K562 (cell line): Measurements from ENCODE around the gene FERMT3. TPM values are rescaled to one million over a fixed set of nuclear protein-coding genes. Genes with fewer than 3 reads are reported as not detected.

Experiments used
- ATAC-seq: fragments of 200-7000 bp; cut with Tn5 transposase; 3 replicates; pipeline ENCODE4 v1.9.1; 2020; ENCODE audit warnings: moderate library complexity
- BruUV-seq: library from RNA; stranded (reverse); fragments of 400-500 nt; replicated peaks from 2 replicates; lab custom pipeline; 2021; lab: Mats Ljungman, UMichigan
- CTCF ChIA-PET: fragments of 300-600 bp; formaldehyde crosslinking; extraction: SDS; loops from one replicate; lab custom pipeline; 2021; ENCODE audit warnings: low intra/inter-chr PET ratio; lab: Yijun Ruan, JAX
- POLR2A ChIA-PET: fragments of 300-600, 350-650 bp; sonication (Branson Sonifier 250); formaldehyde crosslinking; extraction: SDS; loops from one replicate; lab custom pipeline; 2021; ENCODE audit warnings: antibody characterized with exemption, inconsistent platforms; lab: Yijun Ruan, JAX
- DNase-seq, 4 experiments: peaks; one replicate each; pipeline versions ENCODE4 v3.0.0 to v3.0.0-alpha.2; 2011 to 2018; ENCODE audit warnings: low spot score in 3 of 4, mixed read lengths in 3 of 4; ENCODE audit errors: extremely low read depth in 1 of 4
- FAIRE-seq: peaks from 2 replicates; lab custom pipeline; 2011; peaks lifted over from hg19 to GRCh38; lab: Jason Lieb, UNC
- H2AFZ ChIP-seq: 2 replicates; pipeline ENCODE4 v1.6.0; 2011; ENCODE audit warnings: low read depth, low read length, control low read depth, inconsistent platforms
- H3K27ac ChIP-seq: fragments of 200-600 bp; 3 replicates; pipeline ENCODE4 v1.8.0; 2011; ENCODE audit warnings: low read depth, mild to moderate bottlenecking, control low read depth, inconsistent platforms, low read length, moderate library complexity, mixed read lengths; ENCODE audit errors: extremely low read depth
- H3K27me3 ChIP-seq, 2 experiments: fragments of 300-600 bp in 1 of 2; 2 replicates in 1 of 2; 3 replicates in 1 of 2; pipeline versions ENCODE4 v1.6.0 to v1.8.0; 2011; ENCODE audit warnings: inconsistent platforms in 2 of 2, low read length in 2 of 2, mild to moderate bottlenecking in 1 of 2, mixed read lengths in 1 of 2, moderate library complexity in 1 of 2; ENCODE audit not compliant: control insufficient read depth in 2 of 2, insufficient read depth in 2 of 2
- H3K36me3 ChIP-seq: fragments of 300-600 bp; 3 replicates; pipeline ENCODE4 v1.8.0; 2011; ENCODE audit warnings: mild to moderate bottlenecking, low read length, inconsistent platforms; ENCODE audit not compliant: control insufficient read depth, insufficient read depth
- H3K4me1 ChIP-seq, 2 experiments: fragments of 200-600 bp in 1 of 2; replicated peaks in 1 of 2; 2 replicates in 1 of 2; 3 replicates in 1 of 2; pipeline versions ENCODE4 v1.5.1 to v1.8.0; 2011; ENCODE audit warnings: inconsistent platforms in 2 of 2, low read length in 2 of 2, mild to moderate bottlenecking in 1 of 2, mixed read lengths in 1 of 2, moderate library complexity in 1 of 2; ENCODE audit not compliant: control insufficient read depth in 2 of 2, insufficient read depth in 2 of 2
- H3K4me2 ChIP-seq: 2 replicates; pipeline ENCODE4 v1.6.1; 2011; ENCODE audit warnings: low read length, control low read depth, inconsistent platforms, mixed read lengths; ENCODE audit not compliant: insufficient read depth
- H3K4me3 ChIP-seq: fragments of 200-600 bp; sonication (generic), shearing (Covaris generic); 2 replicates; pipeline ENCODE4 v1.5.1; 2016; ENCODE audit warnings: control low read depth, inconsistent platforms
- H3K79me2 ChIP-seq: fragments of 200-600 bp; 3 replicates; pipeline ENCODE4 v1.8.0; 2011; ENCODE audit warnings: low read length, inconsistent platforms; ENCODE audit not compliant: control insufficient read depth, insufficient read depth
- H3K9ac ChIP-seq, 2 experiments: 2 replicates each; pipeline versions ENCODE4 v1.6.0 to v1.6.1; 2011; ENCODE audit warnings: low read depth in 2 of 2, low read length in 2 of 2, control low read depth in 1 of 2, inconsistent platforms in 1 of 2, mild to moderate bottlenecking in 1 of 2, mixed read lengths in 1 of 2; ENCODE audit not compliant: insufficient read depth in 1 of 2
- H3K9me1 ChIP-seq: one replicate; pipeline ENCODE4 v1.6.0; 2011; ENCODE audit warnings: inconsistent platforms, mild to moderate bottlenecking, low read length, moderate library complexity; ENCODE audit not compliant: control insufficient read depth, insufficient read depth
- H3K9me3 ChIP-seq: replicated peaks from 2 replicates; pipeline ENCODE4 v1.5.1; 2011; ENCODE audit warnings: low read depth, low read length, inconsistent platforms; ENCODE audit not compliant: control insufficient read depth, insufficient read depth
- H4K20me1 ChIP-seq: replicated peaks from 2 replicates; pipeline ENCODE4 v1.6.1; 2011; ENCODE audit warnings: low read length, inconsistent platforms, mixed read lengths; ENCODE audit not compliant: control insufficient read depth, insufficient read depth
- ATF6 ChIP-seq: sonication (generic); formaldehyde crosslinking; IDR thresholded peaks from 2 replicates; pipeline ENCODE4 v1.4.0; 2020; ENCODE audit warnings: mild to moderate bottlenecking, missing genetic modification reagents
- CCAR2 ChIP-seq: fragments of 200-400 bp; formaldehyde crosslinking; IDR thresholded peaks from 2 replicates; pipeline ENCODE4 v1.6.1; 2017; ENCODE audit warnings: mild to moderate bottlenecking, low read depth, low read length
- HMGN3 ChIP-seq: IDR thresholded peaks from 2 replicates; pipeline ENCODE4 v1.6.1; 2011; ENCODE audit warnings: borderline replicate concordance, low read depth, mild to moderate bottlenecking, mixed read lengths, low read length; ENCODE audit not compliant: insufficient read length; ENCODE audit errors: extremely low read depth
- HOXB6 ChIP-seq: fragments of 250-450 bp; sonication (Bioruptor Pico); IDR thresholded peaks from 2 replicates; pipeline ENCODE4 v1.5.1; 2022; ENCODE audit warnings: mild to moderate bottlenecking, borderline replicate concordance
- SMC3 ChIP-seq: conservative IDR thresholded peaks from 2 replicates; pipeline ENCODE4 v1.6.1; 2011; ENCODE audit warnings: low read depth, low read length, improper control_type of control experiment; ENCODE audit not compliant: insufficient read depth
- STAT5A ChIP-seq: IDR thresholded peaks from 2 replicates; pipeline ENCODE4 v1.6.1; 2012; ENCODE audit warnings: low read length, inconsistent platforms, borderline replicate concordance
- TBL1XR1 ChIP-seq, 2 experiments: IDR thresholded peaks; 2 replicates each; pipeline ENCODE4 v1.6.1; 2012; ENCODE audit warnings: improper control_type of control experiment in 2 of 2, low read length in 2 of 2, mild to moderate bottlenecking in 1 of 2
- TBP ChIP-seq: optimal IDR thresholded peaks from 2 replicates; pipeline ENCODE3; 2011; ENCODE audit warnings: low read depth, low read length, improper control_type of control experiment
- ZNF431 ChIP-seq: sonication (generic); formaldehyde crosslinking; IDR thresholded peaks from 2 replicates; pipeline ENCODE4 v1.8.0; 2022; ENCODE audit warnings: mild to moderate bottlenecking, missing genetic modification reagents
- ZNF584 ChIP-seq: fragments of 200-800 bp; sonication (Bioruptor generic); IDR thresholded peaks from 2 replicates; pipeline ENCODE4 v1.6.1; 2016; ENCODE audit warnings: low read depth, mild to moderate bottlenecking, missing genetic modification characterization, missing compliant biosample characterization
- WGBS: fragments of 100-300 bp; shearing (Covaris generic); methylation state at CpG from one replicate; pipeline ENCODE4 v1.1.6; 2016; ENCODE audit warnings: low coverage, mixed read lengths; ENCODE audit not compliant: insufficient coverage; ENCODE audit errors: missing lambda C conversion rate; 5-methylcytosine and 5-hydroxymethylcytosine counted together
- in situ Hi-C: fragments of 300-500 bp; cut with MboI; formaldehyde crosslinking; loops from 4 replicates; pipeline ENCODE4 v1.15.0; 2018; ENCODE audit warnings: inconsistent platforms, mixed read lengths
- intact Hi-C: fragments of 100-400 bp; cut with micrococcal nuclease; formaldehyde crosslinking; loops from 2 replicates; pipeline ENCODE4 v1.14.2; 2022
- polyA plus RNA-seq, 8 experiments: library from polyadenylated mRNA; depleted of rRNA in 4 of 8; stranded (reverse) in 5 of 8; unstranded in 3 of 8; fragments of >200 nt; fragmentation: Nextera tagmentation in 2 of 8; fragmentation: Illumina TruSeq in 1 of 8; extraction: Ambion mirVana in 2 of 8; extraction: Trizol in 1 of 8; gene quantifications; 2 replicates each; pipeline versions ENCODE4 v1.2.1 to v1.2.3, GENCODE V29; 2011 to 2014; ENCODE audit warnings: inconsistent platforms in 1 of 8, missing spikeins in 1 of 8
- total RNA-seq, 7 experiments: library from RNA; depleted of rRNA in 6 of 7; stranded (reverse); fragments of >200 nt in 6 of 7; fragmentation: Illumina TruSeq in 2 of 7; extraction: Trizol in 2 of 7; gene quantifications; 2 replicates each; pipeline versions ENCODE4 v1.2.1 to v1.2.3, GENCODE V29; 2011 to 2021; ENCODE audit warnings: low replicate concordance in 1 of 7
- TF ChIP-seq, protein P1 (sequence below): fragments of 250-450 bp; sonication (Bioruptor Pico); IDR thresholded peaks from 2 replicates; pipeline ENCODE4 v1.5.0; 2021
- TF ChIP-seq, protein P2 (sequence below), 2 experiments: IDR thresholded peaks; 2 replicates each; pipeline ENCODE4 v1.6.1; 2011; ENCODE audit warnings: borderline replicate concordance in 1 of 2, control low read depth in 1 of 2, low read depth in 1 of 2, low read length in 1 of 2, mild to moderate bottlenecking in 1 of 2, mixed read lengths in 1 of 2, moderate library complexity in 1 of 2; ENCODE audit not compliant: insufficient read depth in 1 of 2, insufficient read length in 1 of 2, poor library complexity in 1 of 2, severe bottlenecking in 1 of 2; ENCODE audit errors: extremely low read depth in 1 of 2

FERMT3 gene
- total and polyA plus RNA-seq, 9 of the 15 experiments (the other 6 are each of a cell fraction or from before 2014, with no cell fraction given) = 3.2 to 275 (median 79.7) TPM

- ChIA-PET POLR2A (interaction anchor here (0.5 to 1.0 kb wide), 4 partner anchors 9 to 256 kb away, joined by 3 read pairs; partner anchors contain the start of genes COX8A and FERMT3), CTCF (no interaction called here)
- H3K27ac ChIP-seq = peak within 1 kb of the TSS; percentile 92
- H3K4me1 ChIP-seq = peaks cover 33 to 82% of the 10 kb centered on the region in 2 experiments
- FAIRE-seq (peak; percentile 92), ATAC-seq (peak; percentile 64), DNase-seq (peak; percentile 76 to 98 (median 84))
- H3K79me2 ChIP-seq = peaks cover 57% of the 10 kb centered on the region
- H3K9ac ChIP-seq = peak within 1 kb of the TSS; percentile 91 to 96
- no peaks in the 10 kb centered on the region for H4K20me1 ChIP-seq
- no peaks in the 10 kb centered on the region for H3K27me3 ChIP-seq
- in situ Hi-C loops = no loop called here
- peak within 1 kb of the TSS; percentile 88 for H2AFZ ChIP-seq
- under 1% methylated on average over 46 of the region's 62 CpGs for WGBS
- BruUV-seq = no TSS peak
- no peaks in the 10 kb centered on the region for H3K9me3 ChIP-seq
- intact Hi-C loops = loop anchor here (2.0 kb wide), 2 partner anchors 24 to 46 kb away; partner anchors contain the start of gene FERMT3
- peak within 1 kb of the TSS; percentile 95 for H3K4me2 ChIP-seq
- peaks cover 11% of the 10 kb centered on the region; the same call in 1 of the 3 replicates for H3K36me3 ChIP-seq
- no peaks in the 10 kb centered on the region for H3K9me1 ChIP-seq
- peak within 1 kb of the TSS; percentile 76 for H3K4me3 ChIP-seq
- TF ChIP-seq ZNF431 (CRISPR knock-in tag) (0 out of 2 replicates have a peak, but pooled peaks have one; percentile 37), HMGN3 (peak; percentile 92), CCAR2 (no peak), TBP (peak; percentile 56), STAT5A (no peak), SMC3 (no peak), ZNF584 (CRISPR knock-in tag) (no peak), TBL1XR1 (IDR thresholded peaks at IDR 0.05; ENCODE audit: low read length in 2 of 2) (0 out of 4 replicates have a peak, but pooled peaks of 1 of the 2 experiments have one; percentile 17), ATF6 (0 out of 2 replicates have a peak, but pooled peaks have one; percentile 74), HOXB6 (CRISPR knock-in tag) (no peak)
- TF ChIP-seq, protein P1, sequence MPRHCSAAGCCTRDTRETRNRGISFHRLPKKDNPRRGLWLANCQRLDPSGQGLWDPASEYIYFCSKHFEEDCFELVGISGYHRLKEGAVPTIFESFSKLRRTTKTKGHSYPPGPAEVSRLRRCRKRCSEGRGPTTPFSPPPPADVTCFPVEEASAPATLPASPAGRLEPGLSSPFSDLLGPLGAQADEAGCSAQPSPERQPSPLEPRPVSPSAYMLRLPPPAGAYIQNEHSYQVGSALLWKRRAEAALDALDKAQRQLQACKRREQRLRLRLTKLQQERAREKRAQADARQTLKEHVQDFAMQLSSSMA = peak; percentile 52; the same call in 1 of the 2 replicates
- TF ChIP-seq, protein P2, sequence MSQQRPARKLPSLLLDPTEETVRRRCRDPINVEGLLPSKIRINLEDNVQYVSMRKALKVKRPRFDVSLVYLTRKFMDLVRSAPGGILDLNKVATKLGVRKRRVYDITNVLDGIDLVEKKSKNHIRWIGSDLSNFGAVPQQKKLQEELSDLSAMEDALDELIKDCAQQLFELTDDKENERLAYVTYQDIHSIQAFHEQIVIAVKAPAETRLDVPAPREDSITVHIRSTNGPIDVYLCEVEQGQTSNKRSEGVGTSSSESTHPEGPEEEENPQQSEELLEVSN (IDR thresholded peaks at IDR 0.05; ENCODE audit: borderline replicate concordance in 1 of 2, extremely low read depth in 1 of 2, insufficient read depth in 1 of 2, insufficient read length in 1 of 2, low read depth in 1 of 2, low read length in 1 of 2, poor library complexity in 1 of 2, severe bottlenecking in 1 of 2) = peak in 1 of 2 experiments; percentile 69
Measured at GRCh38 chr11:64230171-64230984, 23.9 kb downstream of the FERMT3 start, which contains the start of gene DNAJC4. DNAJC4 (plus strand) TSS chr11:64230548; CDS start chr11:64230855, 307 bp downstream.
